ENCODE results near the gene CBR4.

DNA sequence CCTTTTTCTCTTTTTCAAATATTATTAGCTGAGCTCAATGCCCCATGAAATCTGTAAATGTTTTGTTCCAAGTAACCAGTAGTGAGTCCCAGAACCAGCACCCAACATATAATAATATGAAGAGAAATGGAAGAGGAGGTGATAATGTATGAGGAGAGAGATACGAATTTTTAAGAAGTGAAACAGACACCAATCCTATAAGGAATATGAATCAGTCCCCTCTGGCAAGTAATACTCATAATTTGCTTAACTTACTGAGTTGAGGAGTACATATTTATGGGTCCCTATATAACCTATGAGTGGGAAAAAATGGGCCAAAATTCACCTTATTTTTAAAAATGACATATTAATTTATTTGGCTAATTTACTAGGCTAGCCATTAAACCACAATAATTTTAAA is 8.4 kb upstream of the CBR4 start:
- TF ChIP-seq, protein P1, sequence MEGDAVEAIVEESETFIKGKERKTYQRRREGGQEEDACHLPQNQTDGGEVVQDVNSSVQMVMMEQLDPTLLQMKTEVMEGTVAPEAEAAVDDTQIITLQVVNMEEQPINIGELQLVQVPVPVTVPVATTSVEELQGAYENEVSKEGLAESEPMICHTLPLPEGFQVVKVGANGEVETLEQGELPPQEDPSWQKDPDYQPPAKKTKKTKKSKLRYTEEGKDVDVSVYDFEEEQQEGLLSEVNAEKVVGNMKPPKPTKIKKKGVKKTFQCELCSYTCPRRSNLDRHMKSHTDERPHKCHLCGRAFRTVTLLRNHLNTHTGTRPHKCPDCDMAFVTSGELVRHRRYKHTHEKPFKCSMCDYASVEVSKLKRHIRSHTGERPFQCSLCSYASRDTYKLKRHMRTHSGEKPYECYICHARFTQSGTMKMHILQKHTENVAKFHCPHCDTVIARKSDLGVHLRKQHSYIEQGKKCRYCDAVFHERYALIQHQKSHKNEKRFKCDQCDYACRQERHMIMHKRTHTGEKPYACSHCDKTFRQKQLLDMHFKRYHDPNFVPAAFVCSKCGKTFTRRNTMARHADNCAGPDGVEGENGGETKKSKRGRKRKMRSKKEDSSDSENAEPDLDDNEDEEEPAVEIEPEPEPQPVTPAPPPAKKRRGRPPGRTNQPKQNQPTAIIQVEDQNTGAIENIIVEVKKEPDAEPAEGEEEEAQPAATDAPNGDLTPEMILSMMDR (conservative IDR thresholded peaks at IDR 0.05 in 1 of 2, IDR thresholded peaks at IDR 0.05 in 1 of 2; ENCODE audit: low read depth in 1 of 2, low read length in 2 of 2), result no peak
- TF ChIP-seq EZH2 (IDR thresholded peaks at IDR 0.05; ENCODE audit: low read length, missing control alignments), result no peak
